ENCODE measurements around the gene TMEM179. TPM values are rescaled to one million over a fixed set of nuclear protein-coding genes. Genes with fewer than 3 reads are reported as not detected.

The TMEM179 gene
- total RNA-seq, 6 donors from 2014 or later: not detected

DNA sequence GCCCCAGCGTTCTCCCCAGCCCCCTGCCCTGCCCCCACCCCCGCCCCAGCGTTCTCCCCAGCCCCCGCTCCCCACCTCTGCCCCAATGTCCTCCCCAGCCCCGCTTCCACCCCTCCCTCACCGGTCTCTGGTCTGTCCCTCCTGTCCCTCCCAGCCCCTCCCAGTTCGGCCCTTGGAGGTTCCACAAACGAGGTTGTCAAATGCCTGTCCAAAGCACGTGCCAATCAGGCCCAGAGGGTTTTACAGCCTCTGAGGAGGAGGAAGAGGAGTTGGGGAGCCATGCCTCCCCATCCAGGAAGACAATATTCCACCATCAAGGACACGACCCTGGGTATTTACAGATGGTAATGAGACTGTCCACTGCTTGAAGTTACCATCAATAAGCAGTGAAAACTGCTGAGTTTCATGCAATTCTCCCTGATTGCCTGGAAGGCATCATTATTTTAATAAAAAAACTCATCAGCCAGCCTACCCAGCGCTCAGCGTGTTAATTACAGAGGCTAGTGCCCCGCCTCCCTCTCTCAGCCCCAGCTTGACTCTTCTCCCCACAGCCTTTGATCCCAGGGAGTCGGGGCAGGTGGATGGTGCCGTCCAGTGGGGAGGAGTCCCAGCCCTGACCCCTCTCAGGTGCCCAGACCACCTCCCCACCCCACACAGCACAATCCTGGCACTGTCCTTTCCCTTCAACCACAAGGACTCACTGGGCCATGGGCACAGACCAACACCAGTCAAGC, 55.6 kb downstream of the TMEM179 start:
- H3K4me3 ChIP-seq: no peak overlapping the region
- H3K4me1 ChIP-seq: peaks cover 0 to 12% (median 5%) of the 10 kb centered on the region in 4 donors
- DNase-seq: peak in 1 of 2 donors; percentile 6
- H3K27me3 ChIP-seq: no peaks in the 10 kb centered on the region
- no peak for ATAC-seq (ENCODE audit: low FRiP score in 2 of 2)
- no peaks in the 10 kb centered on the region for H3K9me3 ChIP-seq
- WGBS, 2 donors: 46 to 47% methylated on average over 6 to 13 of the region's 15 CpGs
- TF ChIP-seq POLR2AphosphoS5 (IDR thresholded peaks at IDR 0.05): no peak
- TF ChIP-seq POLR2A (IDR thresholded peaks at IDR 0.05): no peak
- TF ChIP-seq EP300 (IDR thresholded peaks at IDR 0.05): no peak
- TF ChIP-seq, protein P1, sequence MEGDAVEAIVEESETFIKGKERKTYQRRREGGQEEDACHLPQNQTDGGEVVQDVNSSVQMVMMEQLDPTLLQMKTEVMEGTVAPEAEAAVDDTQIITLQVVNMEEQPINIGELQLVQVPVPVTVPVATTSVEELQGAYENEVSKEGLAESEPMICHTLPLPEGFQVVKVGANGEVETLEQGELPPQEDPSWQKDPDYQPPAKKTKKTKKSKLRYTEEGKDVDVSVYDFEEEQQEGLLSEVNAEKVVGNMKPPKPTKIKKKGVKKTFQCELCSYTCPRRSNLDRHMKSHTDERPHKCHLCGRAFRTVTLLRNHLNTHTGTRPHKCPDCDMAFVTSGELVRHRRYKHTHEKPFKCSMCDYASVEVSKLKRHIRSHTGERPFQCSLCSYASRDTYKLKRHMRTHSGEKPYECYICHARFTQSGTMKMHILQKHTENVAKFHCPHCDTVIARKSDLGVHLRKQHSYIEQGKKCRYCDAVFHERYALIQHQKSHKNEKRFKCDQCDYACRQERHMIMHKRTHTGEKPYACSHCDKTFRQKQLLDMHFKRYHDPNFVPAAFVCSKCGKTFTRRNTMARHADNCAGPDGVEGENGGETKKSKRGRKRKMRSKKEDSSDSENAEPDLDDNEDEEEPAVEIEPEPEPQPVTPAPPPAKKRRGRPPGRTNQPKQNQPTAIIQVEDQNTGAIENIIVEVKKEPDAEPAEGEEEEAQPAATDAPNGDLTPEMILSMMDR (IDR thresholded peaks at IDR 0.05): no peak
- H3K36me3 ChIP-seq: no peaks in the 10 kb centered on the region
- no peak overlapping the region for H3K27ac ChIP-seq

DNA sequence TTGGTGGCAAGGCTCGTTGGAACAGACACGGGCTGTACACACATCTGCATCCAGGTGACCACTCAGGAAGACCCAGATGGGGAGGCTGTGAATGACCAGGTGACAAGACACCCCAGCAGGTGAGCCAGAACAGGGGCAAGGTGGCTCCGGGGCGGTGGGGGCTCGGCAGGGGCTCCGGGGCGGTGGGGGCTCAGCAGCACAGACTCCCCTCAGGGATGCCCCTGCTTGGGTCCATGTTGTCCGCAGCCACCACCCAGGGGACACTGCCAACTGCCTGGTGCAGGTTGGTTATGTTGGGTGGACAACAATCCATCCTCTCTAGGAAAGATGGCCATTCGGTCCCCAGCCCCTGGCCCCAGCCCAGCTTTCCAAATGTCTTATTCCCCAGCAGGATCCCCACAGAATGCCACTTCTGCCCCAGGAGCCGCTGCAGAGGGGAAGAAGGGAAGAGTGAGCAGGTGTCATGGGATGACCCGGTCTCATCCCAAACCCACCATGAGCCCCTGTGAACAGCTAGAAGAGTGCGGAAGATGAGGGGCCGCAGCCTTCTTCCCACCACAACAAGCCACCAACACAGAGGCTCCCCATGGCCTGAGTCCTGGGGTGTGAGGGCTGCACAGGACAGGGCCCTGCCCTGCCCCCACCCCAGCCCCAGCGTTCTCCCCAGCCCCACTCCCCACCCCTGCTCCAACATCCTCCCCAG, 56.4 kb downstream of the TMEM179 start:
- WGBS, 2 donors: 87 to 90% methylated on average over 2 to 8 of the region's 14 CpGs
- ATAC-seq (ENCODE audit: low FRiP score in 2 of 2) (no peak), DNase-seq (peak; percentile 9 to 40)
- Histone ChIP-seq H3K9me3 (no peaks in the 10 kb centered on the region), H3K36me3 (no peaks in the 10 kb centered on the region), H3K4me1 (peaks cover 0 to 12% (median 5%) of the 10 kb centered on the region in 4 donors), H3K4me3 (no peak overlapping the region), H3K27ac (no peak overlapping the region), H3K27me3 (no peaks in the 10 kb centered on the region)
- TF ChIP-seq POLR2A (IDR thresholded peaks at IDR 0.05) (no peak), POLR2AphosphoS5 (IDR thresholded peaks at IDR 0.05) (no peak), EP300 (IDR thresholded peaks at IDR 0.05) (no peak)
- TF ChIP-seq, protein P1 (IDR thresholded peaks at IDR 0.05): no peak

DNA sequence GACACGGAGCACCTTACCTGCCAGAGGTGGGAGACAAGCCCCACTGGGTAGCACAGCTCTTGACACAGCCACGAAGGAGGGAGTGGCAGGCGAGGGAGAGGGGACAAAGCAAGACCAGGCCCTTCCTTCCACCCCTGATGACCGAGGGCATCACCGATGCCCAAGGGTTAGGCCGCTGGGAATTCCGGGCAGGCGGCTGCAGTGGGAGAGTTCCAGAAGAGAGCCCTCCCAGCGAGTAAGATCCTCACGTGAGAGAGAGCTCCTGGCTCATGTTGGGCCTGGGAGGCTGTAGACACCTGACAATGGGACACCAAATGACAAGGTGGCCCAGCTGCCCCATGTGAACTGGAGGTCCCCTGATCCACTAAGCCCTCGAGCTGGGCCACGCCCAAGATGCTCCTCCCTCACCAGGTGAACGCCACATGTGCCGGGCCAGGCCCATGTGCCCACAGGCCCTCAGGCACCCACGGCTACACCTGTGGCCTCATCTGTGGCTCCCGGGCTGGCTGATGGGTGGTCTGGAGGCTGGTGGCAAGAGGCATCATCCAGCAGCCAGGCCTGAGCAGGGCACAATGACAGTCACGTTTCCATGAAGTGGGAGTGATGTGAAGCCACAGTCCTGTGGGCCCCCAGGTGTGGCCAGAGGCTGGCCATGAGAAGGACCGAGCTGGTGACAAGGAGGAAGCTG, 57.1 kb downstream of the TMEM179 start:
- DNase-seq (peak; percentile 18 to 64), ATAC-seq (ENCODE audit: low FRiP score in 2 of 2) (no peak)
- TF ChIP-seq POLR2AphosphoS5 (IDR thresholded peaks at IDR 0.05) (no peak), POLR2A (IDR thresholded peaks at IDR 0.05) (no peak), EP300 (IDR thresholded peaks at IDR 0.05) (no peak)
- TF ChIP-seq, protein P1 (IDR thresholded peaks at IDR 0.05): no peak
- H3K4me3 ChIP-seq: no peak overlapping the region
- WGBS, 2 donors: 85 to 88% methylated on average over 8 to 17 of the region's 18 CpGs
- no peaks in the 10 kb centered on the region for H3K9me3 ChIP-seq
- no peaks in the 10 kb centered on the region for H3K27me3 ChIP-seq
- no peaks in the 10 kb centered on the region for H3K36me3 ChIP-seq
- H3K4me1 ChIP-seq: peaks cover 0 to 12% (median 5%) of the 10 kb centered on the region in 4 donors
- H3K27ac ChIP-seq: no peak overlapping the region

DNA sequence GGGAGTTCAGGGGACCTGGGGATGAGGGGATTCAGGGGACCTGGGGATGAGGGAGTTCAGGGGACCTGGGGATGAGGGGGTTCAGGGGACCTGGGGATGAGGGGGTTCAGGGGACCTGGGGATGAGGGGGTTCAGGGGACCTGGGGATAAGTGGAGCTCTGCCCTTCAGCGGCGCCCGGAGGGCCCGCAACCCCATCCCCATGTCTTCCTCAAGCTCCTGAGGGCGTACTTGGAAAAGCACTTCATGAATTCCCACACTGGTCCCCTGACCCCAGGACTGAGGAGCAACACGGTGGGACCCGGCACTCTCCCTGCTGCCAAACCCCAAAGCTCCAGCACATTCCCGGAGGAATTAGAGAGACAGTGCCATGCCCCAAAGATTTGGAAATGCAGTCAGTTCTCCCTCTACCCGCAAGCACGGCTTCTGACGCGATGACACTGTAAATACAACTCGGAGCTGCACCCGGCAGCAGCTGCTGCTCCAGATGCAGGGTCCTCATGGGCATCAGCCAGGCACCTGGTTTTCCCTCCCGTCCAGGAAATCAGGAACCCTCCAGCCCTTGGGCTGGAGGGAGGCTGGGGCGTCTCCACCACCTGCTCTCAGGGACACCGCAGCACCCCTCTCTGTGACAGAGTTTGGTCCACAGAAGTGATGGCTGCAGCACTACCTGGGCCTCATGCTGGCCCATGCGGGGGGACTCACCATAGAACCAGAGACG, 57.8 kb downstream of the TMEM179 start:
- no peaks in the 10 kb centered on the region for H3K9me3 ChIP-seq
- no peak overlapping the region for H3K27ac ChIP-seq
- TF ChIP-seq, protein P1 (IDR thresholded peaks at IDR 0.05): no peak
- TF ChIP-seq POLR2A (IDR thresholded peaks at IDR 0.05) (no peak), POLR2AphosphoS5 (IDR thresholded peaks at IDR 0.05) (no peak), EP300 (IDR thresholded peaks at IDR 0.05) (no peak)
- no peaks in the 10 kb centered on the region for H3K36me3 ChIP-seq
- ATAC-seq (ENCODE audit: low FRiP score in 2 of 2): no peak
- 70 to 100% methylated on average over 5 to 19 of the region's 19 CpGs for WGBS, 2 donors
- no peak overlapping the region for H3K4me3 ChIP-seq
- peaks cover 0 to 12% (median 5%) of the 10 kb centered on the region in 4 donors for H3K4me1 ChIP-seq
- peak in 1 of 2 donors; percentile 8 for DNase-seq
- H3K27me3 ChIP-seq: no peaks in the 10 kb centered on the region

Measured in upper lobe of left lung (tissue), 6 donors.